ENCODE data around the gene C12orf54.

Gene C12orf54

DNA sequence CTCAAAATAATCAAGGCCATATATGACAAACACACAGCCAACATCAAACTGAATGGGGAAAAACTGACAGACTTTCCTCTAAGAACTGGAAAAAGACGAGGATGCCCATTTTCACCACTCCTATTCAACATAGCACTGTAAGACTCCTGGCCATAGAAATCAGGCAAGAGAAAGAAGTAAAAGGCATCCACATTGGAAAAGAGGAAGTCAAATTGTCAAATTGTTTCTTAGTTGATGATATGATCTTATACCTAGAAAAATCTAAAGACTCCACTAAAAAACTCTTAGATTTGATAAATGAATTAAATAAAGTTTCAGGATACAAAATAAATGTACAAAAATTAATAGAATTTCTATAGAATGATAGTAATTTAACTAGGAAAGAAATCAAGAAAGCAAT lies 54.3 kb downstream of the C12orf54 start:
- no peak for DNase-seq (ENCODE audit: insufficient read length, low spot score)
- no peak for FAIRE-seq
- no peak for TF ChIP-seq POLR2A (IDR thresholded peaks at IDR 0.05; ENCODE audit: low read depth, low read length)

DNA sequence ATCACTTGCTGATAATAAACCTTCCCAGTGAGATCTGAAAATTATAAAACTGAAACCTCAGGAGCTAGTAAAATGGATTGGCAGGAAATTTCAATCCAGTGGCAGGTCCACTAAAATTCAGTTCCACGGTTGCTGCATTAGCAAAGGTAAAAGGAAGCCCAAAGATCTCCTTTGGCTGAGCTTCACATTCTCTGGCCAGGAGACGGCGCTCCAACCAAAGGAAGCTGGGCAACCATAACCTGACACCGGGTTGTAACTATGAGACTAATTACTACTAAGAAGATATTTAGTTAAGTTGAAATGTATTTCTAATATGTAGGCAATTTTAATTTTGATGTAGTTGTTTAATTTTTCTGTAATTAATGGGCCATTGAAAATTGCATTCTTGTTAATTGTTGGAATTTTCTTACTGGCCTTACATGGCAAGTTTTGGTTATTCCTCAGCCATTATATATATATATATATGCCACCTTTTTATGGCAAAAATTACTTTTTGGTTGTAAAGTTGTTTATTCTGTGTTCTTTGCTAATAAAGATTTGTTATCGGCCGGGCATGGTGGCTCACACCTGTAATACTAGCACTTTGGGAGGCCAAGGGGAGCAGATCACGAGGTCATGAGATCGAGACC lies 60.1 kb downstream of the C12orf54 start:
- peak; percentile 12 for DNase-seq (ENCODE audit: insufficient read length, low spot score)
- FAIRE-seq, result peak; percentile 66
- TF ChIP-seq POLR2A (IDR thresholded peaks at IDR 0.05; ENCODE audit: low read depth, low read length), result no peak

DNA sequence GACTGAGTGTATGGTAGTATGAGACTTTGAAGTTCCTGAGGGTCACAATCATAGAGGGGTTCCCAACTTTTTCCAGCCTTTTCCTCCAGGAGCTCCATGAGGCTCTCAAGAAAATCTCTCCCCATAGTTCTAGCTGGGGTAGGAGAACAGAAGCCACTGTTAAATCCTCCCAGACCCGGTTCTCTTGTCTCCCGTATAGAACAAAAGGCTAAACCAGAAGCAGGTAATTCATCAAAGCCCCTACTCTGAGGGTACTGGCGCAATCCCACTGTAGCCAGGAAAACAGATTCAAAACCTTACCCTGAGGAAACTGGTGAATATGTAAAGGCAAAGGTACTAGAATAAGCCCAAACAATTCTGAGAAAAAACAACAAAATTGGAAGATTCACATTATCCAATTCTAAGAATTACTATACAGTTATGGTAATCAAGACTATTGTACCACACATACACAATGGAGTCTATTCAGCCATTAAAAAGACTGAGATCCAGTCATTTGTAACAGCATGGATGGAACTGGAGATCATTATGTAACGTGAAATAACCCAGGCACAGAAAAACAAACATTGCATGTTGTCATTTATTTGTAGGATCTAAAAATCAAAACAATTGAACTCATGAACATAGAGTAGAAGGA lies 63.7 kb downstream of the C12orf54 start:
- FAIRE-seq, result no peak
- no peak for DNase-seq (ENCODE audit: insufficient read length, low spot score)
- TF ChIP-seq POLR2A (IDR thresholded peaks at IDR 0.05; ENCODE audit: low read depth, low read length), result no peak
